GM19043 (cell line): Measurements from ENCODE around the gene KDM5B.
"Not testable (repeated sequence)": the region's sequence is repeated elsewhere in the genome, so short reads cannot be mapped to it uniquely, and the experiment has no call there.

ENCODE experiments used
- ATAC-seq: cut with Tn5 transposase; IDR thresholded peaks from one replicate; pipeline ENCODE4 v1.9.1; 2021; ENCODE audit warnings: low read depth; ENCODE audit not compliant: unreplicated experiment

Gene KDM5B

GRCh38 chr1:202723046-202723445 lies 85.2 kb downstream of the KDM5B start:
- ATAC-seq: not testable (repeated sequence)

- no peak for ATAC-seq
Measured at GRCh38 chr1:202716654-202717053, 91.6 kb downstream of the KDM5B start.

DNA sequence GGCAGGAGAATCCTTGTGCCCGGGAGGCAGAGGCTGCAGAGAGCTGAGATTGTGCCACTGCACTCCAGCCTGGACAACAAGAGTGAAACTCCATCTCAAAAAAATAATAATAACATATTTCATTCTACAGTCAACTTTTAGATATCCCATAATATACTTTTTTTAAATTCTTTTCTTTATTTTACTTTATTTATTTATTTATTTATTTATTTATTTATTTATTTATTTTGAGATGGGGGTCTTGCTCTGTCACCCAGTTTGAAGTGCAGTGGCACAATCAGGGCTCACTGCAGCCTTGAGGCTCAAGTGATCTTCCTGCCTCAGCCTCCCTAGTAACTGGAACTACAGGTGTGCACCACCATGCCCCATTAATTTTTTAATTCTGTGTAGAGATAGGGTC lies 94.0 kb downstream of the KDM5B start:
- ATAC-seq: not testable (repeated sequence)

- no peak for ATAC-seq
Measured at GRCh38 chr1:202713110-202713509, 95.1 kb downstream of the KDM5B start.

DNA sequence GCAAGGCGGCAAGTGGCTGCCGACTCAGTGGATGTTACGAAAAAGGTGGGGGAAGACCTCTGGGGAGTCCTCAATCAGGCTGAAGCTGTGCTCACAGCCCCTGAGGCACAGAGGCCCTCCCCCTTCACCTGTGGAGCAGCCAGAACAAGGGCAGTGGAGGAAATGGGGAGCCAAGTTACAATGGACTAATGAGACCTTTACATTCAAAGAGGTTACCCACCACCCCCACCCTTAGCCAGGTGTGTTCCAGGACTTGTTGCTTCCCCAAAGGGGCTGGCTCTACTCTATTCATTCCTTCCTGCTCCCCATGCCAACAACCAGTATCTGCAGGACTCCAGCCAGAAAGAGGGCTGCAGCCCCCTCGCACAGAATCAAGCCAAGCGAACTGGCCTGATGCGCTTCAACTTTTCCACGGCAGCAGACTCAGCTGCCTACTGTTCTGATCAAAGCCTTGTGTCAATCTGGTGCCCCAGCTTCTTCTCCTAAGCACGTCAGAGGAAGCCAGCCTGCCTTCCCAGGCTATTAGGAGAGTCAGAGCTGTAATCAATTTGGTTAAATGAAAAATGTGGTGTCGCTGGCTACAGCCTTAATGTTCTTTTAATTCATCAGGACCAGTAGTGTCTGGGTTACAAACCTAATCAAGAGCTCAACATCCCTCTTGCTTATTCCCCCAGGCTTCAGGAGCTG lies 96.1 kb downstream of the KDM5B start:
- no peak for ATAC-seq

- no peak for ATAC-seq
Measured at GRCh38 chr1:202710070-202711045, 97.9 kb downstream of the KDM5B start, which contains the start of gene SYT2. TSS of gene SYT2 (minus strand) at chr1:202710454. CDS start at chr1:202605772, 104,682 bp downstream.

DNA sequence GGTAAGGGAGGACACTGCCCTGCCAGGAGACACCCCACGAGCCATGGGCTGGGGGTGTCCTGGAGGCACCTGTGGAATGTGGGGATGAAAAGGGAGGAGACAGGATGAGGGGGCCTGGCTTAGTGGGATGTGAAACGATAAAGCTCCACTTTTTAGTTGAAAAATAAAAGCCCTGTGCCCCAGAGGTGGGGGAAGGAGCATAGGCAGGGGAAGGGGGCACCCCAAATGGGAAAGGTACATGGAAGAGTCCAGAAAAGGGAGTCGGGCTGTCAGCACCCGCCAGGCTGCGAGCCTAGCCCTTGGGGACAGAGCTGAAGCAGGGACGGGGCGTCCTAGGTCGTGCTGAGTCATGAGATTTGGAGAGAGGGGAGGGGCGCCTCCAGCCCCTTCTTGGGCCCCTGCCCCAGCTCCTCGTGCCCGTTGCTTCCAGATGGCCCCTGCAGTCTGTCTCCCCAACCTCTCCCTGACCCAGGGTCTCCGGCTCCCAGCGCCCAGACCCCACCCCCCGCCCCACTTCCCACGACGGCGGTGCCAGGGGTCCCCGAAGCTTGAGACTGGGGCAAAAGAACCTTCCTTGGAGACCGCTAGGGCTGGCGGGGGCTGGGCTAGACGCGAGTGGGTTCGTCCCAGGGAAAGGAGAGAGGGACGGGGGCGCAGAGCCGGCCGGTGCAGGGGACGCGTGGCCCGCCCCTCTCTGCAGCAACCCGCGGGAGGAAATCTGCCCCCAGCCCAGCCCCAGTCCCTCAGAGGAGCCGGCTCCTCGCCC lies 98.8 kb downstream of the KDM5B start:
- ATAC-seq: no peak

- no peak for ATAC-seq
Measured at GRCh38 chr1:202708456-202709275, 99.6 kb downstream of the KDM5B start.

GRCh38 chr1:202706851-202707250 lies 101.4 kb downstream of the KDM5B start:
- no peak for ATAC-seq

GRCh38 chr1:202704601-202705000 lies 103.6 kb downstream of the KDM5B start:
- no peak for ATAC-seq

- no peak for ATAC-seq
Measured at GRCh38 chr1:202703191-202703590, 105.0 kb downstream of the KDM5B start.

- ATAC-seq: no peak
Measured at GRCh38 chr1:202702088-202702487, 106.1 kb downstream of the KDM5B start.

- no peak for ATAC-seq
Measured at GRCh38 chr1:202701200-202701599, 107.0 kb downstream of the KDM5B start.

- no peak for ATAC-seq
Measured at GRCh38 chr1:202700061-202700460, 108.2 kb downstream of the KDM5B start.

GRCh38 chr1:202698276-202698675 lies 109.9 kb downstream of the KDM5B start:
- ATAC-seq: no peak

DNA sequence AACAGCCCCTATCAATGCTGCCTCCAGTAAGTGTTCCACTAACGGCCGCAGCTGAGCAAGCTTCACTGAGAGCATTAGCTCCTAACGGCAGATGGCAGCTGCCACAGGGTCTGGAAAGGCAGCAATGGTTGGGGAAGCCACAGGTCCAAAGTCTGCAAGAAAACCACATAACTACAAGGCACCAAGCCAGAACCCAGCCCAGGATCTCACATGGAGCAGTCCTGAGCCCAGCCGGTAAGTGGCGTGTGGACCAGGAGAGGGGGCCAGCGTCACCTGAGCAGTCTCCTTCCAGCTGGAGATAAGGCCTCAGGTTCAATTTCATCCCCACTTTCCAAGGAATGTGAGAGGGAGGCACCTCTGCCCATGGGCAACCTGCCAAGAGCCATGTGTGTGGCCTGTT lies 111.2 kb downstream of the KDM5B start:
- ATAC-seq: no peak

- ATAC-seq: no peak
Measured at GRCh38 chr1:202694314-202694713, 113.9 kb downstream of the KDM5B start.

DNA sequence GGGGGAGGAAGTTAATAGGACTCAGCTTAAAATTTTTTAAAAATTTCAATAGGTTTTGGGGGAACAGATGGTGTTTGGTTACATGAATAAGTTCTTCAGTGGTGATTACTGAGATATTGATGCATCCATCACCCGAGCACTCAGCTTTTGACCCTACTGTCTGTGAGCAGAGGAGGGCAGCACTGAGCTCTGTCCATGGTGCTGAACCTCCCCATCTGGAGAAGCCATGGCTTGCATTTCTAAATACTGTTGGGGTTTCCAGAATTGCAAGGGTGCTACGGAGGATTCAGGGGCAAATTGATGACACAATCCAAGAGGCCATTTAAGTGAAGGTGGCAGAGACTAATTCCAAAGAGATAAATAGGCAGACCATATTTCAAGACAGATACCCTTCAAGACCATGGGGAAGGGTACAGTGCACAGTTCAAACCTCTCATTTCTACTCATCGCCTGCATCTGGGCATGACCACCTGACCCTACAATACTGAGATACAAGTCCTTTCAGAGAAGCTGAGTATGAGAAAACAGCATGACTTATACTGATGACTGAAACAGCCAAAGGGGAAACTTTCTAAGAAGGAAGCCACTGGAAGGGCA lies 115.2 kb downstream of the KDM5B start:
- ATAC-seq: no peak

GRCh38 chr1:202691816-202692215 lies 116.4 kb downstream of the KDM5B start:
- ATAC-seq: no peak
